Measurements from ENCODE around the gene RGS18.
"Not testable (repeated sequence)": the region's sequence is repeated elsewhere in the genome, so short reads cannot be mapped to it uniquely, and the experiment has no call there.

RGS18 gene

DNA sequence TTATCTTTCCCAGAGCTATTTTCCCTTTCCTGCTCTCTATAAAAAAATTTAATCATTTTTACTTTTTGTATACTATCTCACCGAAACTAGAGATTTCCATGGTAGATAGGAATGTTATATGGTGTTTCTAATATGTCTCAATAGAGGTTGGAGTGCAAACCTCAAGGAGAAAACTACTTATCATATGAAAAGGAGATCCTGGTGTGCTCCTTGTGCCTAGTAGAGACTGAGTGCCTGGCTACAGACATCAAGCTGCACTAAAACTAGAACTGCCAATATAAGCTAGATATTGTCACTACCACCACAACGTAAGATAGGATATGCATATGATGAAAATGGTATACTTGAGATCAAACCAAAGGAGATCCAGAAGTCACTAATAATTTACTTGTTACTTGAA is 67.0 kb downstream of the RGS18 start:
- TF ChIP-seq, protein P1, sequence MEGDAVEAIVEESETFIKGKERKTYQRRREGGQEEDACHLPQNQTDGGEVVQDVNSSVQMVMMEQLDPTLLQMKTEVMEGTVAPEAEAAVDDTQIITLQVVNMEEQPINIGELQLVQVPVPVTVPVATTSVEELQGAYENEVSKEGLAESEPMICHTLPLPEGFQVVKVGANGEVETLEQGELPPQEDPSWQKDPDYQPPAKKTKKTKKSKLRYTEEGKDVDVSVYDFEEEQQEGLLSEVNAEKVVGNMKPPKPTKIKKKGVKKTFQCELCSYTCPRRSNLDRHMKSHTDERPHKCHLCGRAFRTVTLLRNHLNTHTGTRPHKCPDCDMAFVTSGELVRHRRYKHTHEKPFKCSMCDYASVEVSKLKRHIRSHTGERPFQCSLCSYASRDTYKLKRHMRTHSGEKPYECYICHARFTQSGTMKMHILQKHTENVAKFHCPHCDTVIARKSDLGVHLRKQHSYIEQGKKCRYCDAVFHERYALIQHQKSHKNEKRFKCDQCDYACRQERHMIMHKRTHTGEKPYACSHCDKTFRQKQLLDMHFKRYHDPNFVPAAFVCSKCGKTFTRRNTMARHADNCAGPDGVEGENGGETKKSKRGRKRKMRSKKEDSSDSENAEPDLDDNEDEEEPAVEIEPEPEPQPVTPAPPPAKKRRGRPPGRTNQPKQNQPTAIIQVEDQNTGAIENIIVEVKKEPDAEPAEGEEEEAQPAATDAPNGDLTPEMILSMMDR (IDR thresholded peaks at IDR 0.05; ENCODE audit: low read depth, low read length), result no peak
- TF ChIP-seq POLR2A (IDR thresholded peaks at IDR 0.05; ENCODE audit: extremely low read depth, insufficient read length) (no peak), MYC (IDR thresholded peaks at IDR 0.05; ENCODE audit: low read depth, low read length) (no peak)
- TF ChIP-seq, protein P2, sequence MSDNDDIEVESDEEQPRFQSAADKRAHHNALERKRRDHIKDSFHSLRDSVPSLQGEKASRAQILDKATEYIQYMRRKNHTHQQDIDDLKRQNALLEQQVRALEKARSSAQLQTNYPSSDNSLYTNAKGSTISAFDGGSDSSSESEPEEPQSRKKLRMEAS (IDR thresholded peaks at IDR 0.05; ENCODE audit: low read depth, low read length), result no peak
- no peak overlapping the region for H3K4me3 ChIP-seq (ENCODE audit: low read depth, low read length)
- DNase-seq (ENCODE audit: low read depth), result peak; percentile 6

DNA sequence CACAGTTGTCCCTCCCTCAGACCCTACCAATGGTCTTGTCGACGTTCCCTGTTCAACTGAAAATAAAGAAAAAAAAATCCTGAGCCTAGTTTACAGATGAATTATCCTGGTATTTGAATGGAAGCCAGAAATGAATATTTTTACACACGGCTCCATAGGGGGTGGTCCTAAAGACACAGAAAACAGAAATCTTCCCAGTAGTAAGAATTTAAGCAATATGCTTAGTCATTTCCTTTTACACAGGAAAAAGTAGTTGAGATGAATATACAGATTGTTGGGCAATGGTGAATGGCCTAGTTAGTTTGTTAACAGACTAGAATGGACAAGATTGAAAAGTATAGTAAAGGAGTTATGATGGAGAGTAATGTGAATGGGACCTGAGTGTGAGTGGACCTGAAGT is 67.4 kb downstream of the RGS18 start:
- no peak overlapping the region for H3K4me3 ChIP-seq (ENCODE audit: low read depth, low read length)
- peak; percentile 71 for DNase-seq (ENCODE audit: low read depth)
- TF ChIP-seq, protein P1 (IDR thresholded peaks at IDR 0.05; ENCODE audit: low read depth, low read length), result no peak
- no peak for TF ChIP-seq POLR2A (IDR thresholded peaks at IDR 0.05; ENCODE audit: extremely low read depth, insufficient read length)

DNA sequence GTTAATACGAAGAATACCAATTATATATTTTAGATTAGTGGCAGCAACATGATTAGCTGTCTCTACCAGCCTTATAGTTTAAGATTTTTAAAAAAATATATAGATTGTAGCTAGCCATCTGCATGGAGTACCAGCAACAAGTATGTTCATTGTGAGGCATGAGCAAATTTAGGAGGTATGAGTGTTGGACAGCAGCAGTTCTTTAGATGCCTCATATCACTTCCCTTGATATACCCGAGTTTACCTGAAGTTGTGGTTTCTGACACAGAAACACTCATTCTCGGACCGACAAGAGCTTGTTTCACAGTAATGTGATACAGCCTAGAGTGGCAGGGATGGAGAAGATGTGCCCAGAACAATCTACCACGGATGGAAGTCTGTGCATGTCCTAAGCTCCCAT is 69.1 kb downstream of the RGS18 start:
- DNase-seq (ENCODE audit: low read depth), result no peak
- H3K4me3 ChIP-seq (ENCODE audit: low read depth, low read length), result no peak overlapping the region
- TF ChIP-seq MYC (IDR thresholded peaks at IDR 0.05; ENCODE audit: low read depth, low read length) (no peak), POLR2A (IDR thresholded peaks at IDR 0.05; ENCODE audit: extremely low read depth, insufficient read length) (no peak)
- TF ChIP-seq, protein P1 (IDR thresholded peaks at IDR 0.05; ENCODE audit: low read depth, low read length), result no peak
- TF ChIP-seq, protein P2 (IDR thresholded peaks at IDR 0.05; ENCODE audit: low read depth, low read length), result no peak

DNA sequence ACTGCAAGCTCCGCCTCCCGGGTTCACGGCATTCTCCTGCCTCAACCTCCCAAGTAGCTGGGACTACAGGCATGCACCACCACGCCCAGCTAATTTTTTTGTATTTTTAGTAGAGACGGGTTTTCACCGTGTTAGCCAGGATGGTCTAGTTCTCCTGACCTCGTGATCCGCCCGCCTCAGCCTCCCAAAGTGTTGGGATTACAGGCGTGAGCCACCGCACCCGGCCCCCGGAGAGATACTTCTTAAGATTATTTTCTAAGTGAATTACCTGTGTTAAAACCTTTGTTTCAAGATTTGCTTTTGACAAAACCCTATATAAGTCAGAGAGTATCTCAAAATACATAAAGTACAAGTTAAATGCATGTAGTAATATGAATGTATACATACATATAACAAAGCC is 69.7 kb downstream of the RGS18 start:
- H3K4me3 ChIP-seq (ENCODE audit: low read depth, low read length); DNase-seq (ENCODE audit: low read depth): not testable (repeated sequence)

DNA sequence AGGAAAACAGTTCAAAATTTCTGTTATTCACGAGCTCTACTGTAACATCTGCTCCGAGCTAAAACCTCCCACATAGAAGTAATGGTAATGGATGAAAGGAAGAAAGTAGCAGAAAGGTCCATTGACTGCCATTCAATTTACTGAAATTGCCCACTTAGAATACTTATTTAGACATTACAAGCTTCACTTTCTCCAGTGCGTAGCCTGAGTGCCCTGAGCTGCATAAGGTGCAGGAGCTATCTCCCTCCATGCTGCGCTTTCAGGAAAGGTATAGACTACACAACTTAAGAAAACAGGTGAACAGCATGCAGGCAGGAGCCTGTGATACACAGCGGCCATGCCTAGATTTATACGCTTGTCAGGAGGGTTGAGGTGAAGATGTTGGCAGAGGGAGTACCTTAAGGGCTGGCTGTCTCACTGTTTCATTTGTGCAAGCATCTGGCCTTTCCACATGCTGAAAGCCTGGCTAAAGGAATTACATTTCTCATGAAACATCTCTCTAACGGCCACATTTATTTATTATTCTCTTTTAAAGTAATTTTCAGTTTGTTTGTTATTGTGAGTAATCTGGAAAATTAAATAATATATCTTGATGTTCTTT is 74.7 kb downstream of the RGS18 start:
- DNase-seq (ENCODE audit: low read depth), result no peak
- no peak overlapping the region for H3K4me3 ChIP-seq (ENCODE audit: low read depth, low read length)
- TF ChIP-seq POLR2A (IDR thresholded peaks at IDR 0.05; ENCODE audit: extremely low read depth, insufficient read length) (no peak), MYC (IDR thresholded peaks at IDR 0.05; ENCODE audit: low read depth, low read length) (no peak)
- TF ChIP-seq, protein P1 (IDR thresholded peaks at IDR 0.05; ENCODE audit: low read depth, low read length), result no peak
- TF ChIP-seq, protein P2 (IDR thresholded peaks at IDR 0.05; ENCODE audit: low read depth, low read length), result no peak

DNA sequence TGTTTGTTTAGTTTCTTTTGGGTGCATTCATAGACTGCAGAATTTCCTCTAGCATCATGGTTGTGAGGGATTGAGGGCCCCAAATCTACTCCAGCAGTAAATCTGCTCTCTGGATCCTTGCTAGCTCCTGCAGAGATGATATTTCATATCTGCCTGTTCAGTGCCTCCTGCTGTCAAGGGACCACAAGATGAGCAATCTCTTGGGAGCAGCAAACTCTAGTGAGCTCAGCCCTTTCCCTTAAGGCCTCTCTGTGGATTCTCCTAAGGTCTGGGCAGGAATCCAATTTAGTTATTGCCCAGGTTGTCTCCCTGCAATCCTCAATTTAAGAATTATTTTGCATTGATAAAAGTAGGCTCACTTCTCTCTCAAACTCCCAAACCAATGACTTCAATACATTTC is 76.9 kb downstream of the RGS18 start:
- TF ChIP-seq, protein P2 (IDR thresholded peaks at IDR 0.05; ENCODE audit: low read depth, low read length), result no peak
- no peak for TF ChIP-seq MYC (IDR thresholded peaks at IDR 0.05; ENCODE audit: low read depth, low read length)
- TF ChIP-seq, protein P1 (IDR thresholded peaks at IDR 0.05; ENCODE audit: low read depth, low read length), result no peak
- TF ChIP-seq POLR2A (IDR thresholded peaks at IDR 0.05; ENCODE audit: extremely low read depth, insufficient read length), result no peak
- peak; percentile 59 for DNase-seq (ENCODE audit: low read depth)
- no peak overlapping the region for H3K4me3 ChIP-seq (ENCODE audit: low read depth, low read length)
